HepG2 (cell line): ENCODE measurements around the gene CHMP1A. TPM values are rescaled to one million over a fixed set of nuclear protein-coding genes. Genes with fewer than 3 reads are reported as not detected.

Source experiments
- AGO1 ChIP-seq: fragments of 200-400 bp; formaldehyde crosslinking; IDR thresholded peaks from 2 replicates; pipeline ENCODE4 v1.6.1; 2017; ENCODE audit warnings: mild to moderate bottlenecking, low read depth, low read length, moderate library complexity; ENCODE audit not compliant: poor library complexity, severe bottlenecking
- DNMT1 ChIP-seq: sonication (generic); formaldehyde crosslinking; IDR thresholded peaks from 2 replicates; pipeline ENCODE4 v1.5.1; 2020; ENCODE audit warnings: mild to moderate bottlenecking, missing genetic modification reagents
- EZH2 ChIP-seq: conservative IDR thresholded peaks from 2 replicates; pipeline ENCODE4 v1.6.1; 2012; ENCODE audit warnings: mild to moderate bottlenecking, low read depth, low read length, moderate library complexity
- HNRNPK ChIP-seq: fragments of 200-400 bp; formaldehyde crosslinking; IDR thresholded peaks from 2 replicates; pipeline ENCODE4 v1.6.1; 2018; ENCODE audit warnings: low read length, low read depth, moderate library complexity, mild to moderate bottlenecking; ENCODE audit not compliant: poor library complexity, severe bottlenecking
- NCOA5 ChIP-seq: sonication (generic); formaldehyde crosslinking; IDR thresholded peaks from 2 replicates; pipeline ENCODE4 v1.4.0; 2020; ENCODE audit warnings: missing genetic modification reagents
- THAP11 ChIP-seq: IDR thresholded peaks from 2 replicates; pipeline ENCODE4 v1.6.1; 2016; ENCODE audit warnings: missing biosample characterization, missing genetic modification reagents
- ZNF142 ChIP-seq: sonication (generic); formaldehyde crosslinking; IDR thresholded peaks from 2 replicates; pipeline ENCODE4 v1.4.0; 2020; ENCODE audit warnings: missing genetic modification reagents
- ZNF614 ChIP-seq: IDR thresholded peaks from 2 replicates; pipeline ENCODE4 v1.6.1; 2018; ENCODE audit warnings: missing biosample characterization, missing genetic modification reagents, inconsistent platforms, borderline replicate concordance
- ZUFSP ChIP-seq: sonication (generic); formaldehyde crosslinking; IDR thresholded peaks from 2 replicates; pipeline ENCODE4 v1.9.0; 2021; ENCODE audit warnings: missing genetic modification reagents, mild to moderate bottlenecking, borderline replicate concordance
- polyA plus RNA-seq, 8 experiments: library from polyadenylated mRNA; depleted of rRNA in 3 of 8; stranded (reverse) in 7 of 8; unstranded in 1 of 8; fragments of >200 nt; fragmentation: Illumina TruSeq in 4 of 8; extraction: Trizol in 4 of 8; gene quantifications; 2 replicates each; pipeline versions ENCODE4 v1.2.1 to v1.2.3, GENCODE V29; 2011 to 2016; ENCODE audit warnings: low read depth in 4 of 8, missing spikeins in 1 of 8, mixed read lengths in 1 of 8; ENCODE audit not compliant: insufficient read depth in 1 of 8
- total RNA-seq, 5 experiments: library from RNA; depleted of rRNA; stranded (reverse); fragments of >200 nt; fragmentation: Illumina TruSeq; extraction: Trizol; gene quantifications; 2 replicates each; pipeline ENCODE4 v1.2.3, GENCODE V29; 2016; ENCODE audit warnings: low read depth in 1 of 5
- TF ChIP-seq, protein P1 (sequence below), 2 experiments: sonication (generic) in 1 of 2; formaldehyde crosslinking in 1 of 2; IDR thresholded peaks; 2 replicates each; pipeline versions ENCODE4 v1.6.1 to v1.9.0; 2014 to 2022; ENCODE audit warnings: antibody characterized with exemption in 1 of 2, borderline replicate concordance in 1 of 2, inconsistent platforms in 1 of 2, low read depth in 1 of 2, missing genetic modification reagents in 1 of 2
- TF ChIP-seq, protein P2 (sequence below): sonication (generic); formaldehyde crosslinking; IDR thresholded peaks from 2 replicates; pipeline ENCODE4 v1.4.0; 2020; ENCODE audit warnings: mild to moderate bottlenecking, low read depth, missing genetic modification reagents

Gene CHMP1A
- total and polyA plus RNA-seq, 2 of the 13 experiments (the other 11 are each of a cell fraction or from before 2014, with no cell fraction given): 69.4 to 73.3 TPM

DNA sequence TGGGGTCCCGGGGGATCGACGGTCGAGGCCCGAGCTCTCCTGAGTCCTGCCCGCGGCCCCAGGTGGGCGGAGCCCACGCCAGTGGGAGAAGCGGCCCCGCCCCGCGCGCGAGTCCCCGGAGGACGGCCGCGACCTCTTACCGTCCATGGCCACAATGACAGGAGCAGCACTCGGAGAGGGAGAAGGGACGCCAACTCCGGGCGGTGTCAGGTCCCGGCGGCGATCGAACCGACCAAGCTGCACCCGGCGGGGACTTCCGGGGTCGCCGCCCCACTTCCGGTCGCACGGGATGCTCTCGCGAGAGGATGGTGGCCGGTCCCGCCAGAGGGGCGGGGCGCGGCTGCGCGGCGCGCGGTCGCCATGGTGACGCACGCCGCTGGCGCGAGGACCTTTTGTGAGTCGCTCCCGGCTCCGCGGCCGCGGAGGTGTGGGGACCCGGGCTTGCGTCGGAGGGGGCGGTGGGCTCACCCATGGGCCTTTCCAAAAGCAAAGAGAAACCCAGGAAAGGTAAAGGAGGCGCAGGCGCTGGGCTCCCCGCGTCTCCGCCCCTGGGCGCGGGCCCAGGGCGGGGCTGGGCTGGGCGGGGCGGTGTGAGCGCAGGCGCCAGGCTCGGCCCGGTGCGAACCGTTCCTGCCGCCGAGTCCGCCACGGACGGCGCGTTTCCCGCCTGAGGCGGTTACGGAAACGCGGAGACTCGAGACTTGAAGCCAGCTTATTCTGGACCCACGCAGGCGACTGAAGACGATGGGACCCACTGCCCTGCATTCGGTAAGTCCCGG is at the start of gene CHMP1A, which contains the start of gene SPATA33 (continued):
- TF ChIP-seq THAP11 (CRISPR knock-in tag) (peak; percentile 90), ZNF142 (CRISPR knock-in tag) (no peak), AGO1 (peak; percentile 60), HNRNPK (peak; percentile 27), ZNF614 (peak; percentile 85; the same call in 1 of the 2 replicates), EZH2 (no peak), DNMT1 (peak; percentile 47; the same call in 1 of the 2 replicates), NCOA5 (CRISPR knock-in tag) (no peak), ZUFSP (CRISPR knock-in tag) (no peak)
- TF ChIP-seq, protein P1, sequence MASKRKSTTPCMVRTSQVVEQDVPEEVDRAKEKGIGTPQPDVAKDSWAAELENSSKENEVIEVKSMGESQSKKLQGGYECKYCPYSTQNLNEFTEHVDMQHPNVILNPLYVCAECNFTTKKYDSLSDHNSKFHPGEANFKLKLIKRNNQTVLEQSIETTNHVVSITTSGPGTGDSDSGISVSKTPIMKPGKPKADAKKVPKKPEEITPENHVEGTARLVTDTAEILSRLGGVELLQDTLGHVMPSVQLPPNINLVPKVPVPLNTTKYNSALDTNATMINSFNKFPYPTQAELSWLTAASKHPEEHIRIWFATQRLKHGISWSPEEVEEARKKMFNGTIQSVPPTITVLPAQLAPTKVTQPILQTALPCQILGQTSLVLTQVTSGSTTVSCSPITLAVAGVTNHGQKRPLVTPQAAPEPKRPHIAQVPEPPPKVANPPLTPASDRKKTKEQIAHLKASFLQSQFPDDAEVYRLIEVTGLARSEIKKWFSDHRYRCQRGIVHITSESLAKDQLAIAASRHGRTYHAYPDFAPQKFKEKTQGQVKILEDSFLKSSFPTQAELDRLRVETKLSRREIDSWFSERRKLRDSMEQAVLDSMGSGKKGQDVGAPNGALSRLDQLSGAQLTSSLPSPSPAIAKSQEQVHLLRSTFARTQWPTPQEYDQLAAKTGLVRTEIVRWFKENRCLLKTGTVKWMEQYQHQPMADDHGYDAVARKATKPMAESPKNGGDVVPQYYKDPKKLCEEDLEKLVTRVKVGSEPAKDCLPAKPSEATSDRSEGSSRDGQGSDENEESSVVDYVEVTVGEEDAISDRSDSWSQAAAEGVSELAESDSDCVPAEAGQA (IDR thresholded peaks at IDR 0.05; ENCODE audit: low read depth): no peak; the same call in 1 of the 2 replicates
- TF ChIP-seq, protein P1 (CRISPR knock-in tag; IDR thresholded peaks at IDR 0.05; ENCODE audit: borderline replicate concordance): peak; percentile 47; the same call in 1 of the 2 replicates
- TF ChIP-seq, protein P2, sequence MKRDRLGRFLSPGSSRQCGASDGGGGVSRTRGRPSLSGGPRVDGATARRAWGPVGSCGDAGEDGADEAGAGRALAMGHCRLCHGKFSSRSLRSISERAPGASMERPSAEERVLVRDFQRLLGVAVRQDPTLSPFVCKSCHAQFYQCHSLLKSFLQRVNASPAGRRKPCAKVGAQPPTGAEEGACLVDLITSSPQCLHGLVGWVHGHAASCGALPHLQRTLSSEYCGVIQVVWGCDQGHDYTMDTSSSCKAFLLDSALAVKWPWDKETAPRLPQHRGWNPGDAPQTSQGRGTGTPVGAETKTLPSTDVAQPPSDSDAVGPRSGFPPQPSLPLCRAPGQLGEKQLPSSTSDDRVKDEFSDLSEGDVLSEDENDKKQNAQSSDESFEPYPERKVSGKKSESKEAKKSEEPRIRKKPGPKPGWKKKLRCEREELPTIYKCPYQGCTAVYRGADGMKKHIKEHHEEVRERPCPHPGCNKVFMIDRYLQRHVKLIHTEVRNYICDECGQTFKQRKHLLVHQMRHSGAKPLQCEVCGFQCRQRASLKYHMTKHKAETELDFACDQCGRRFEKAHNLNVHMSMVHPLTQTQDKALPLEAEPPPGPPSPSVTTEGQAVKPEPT (CRISPR knock-in tag): peak; percentile 9; the same call in 1 of the 2 replicates
